ENCODE results near the gene THUMPD3.
A peak's percentile ranks its signal among the peaks of the same experiment; 100 is the strongest.

Gene THUMPD3

DNA sequence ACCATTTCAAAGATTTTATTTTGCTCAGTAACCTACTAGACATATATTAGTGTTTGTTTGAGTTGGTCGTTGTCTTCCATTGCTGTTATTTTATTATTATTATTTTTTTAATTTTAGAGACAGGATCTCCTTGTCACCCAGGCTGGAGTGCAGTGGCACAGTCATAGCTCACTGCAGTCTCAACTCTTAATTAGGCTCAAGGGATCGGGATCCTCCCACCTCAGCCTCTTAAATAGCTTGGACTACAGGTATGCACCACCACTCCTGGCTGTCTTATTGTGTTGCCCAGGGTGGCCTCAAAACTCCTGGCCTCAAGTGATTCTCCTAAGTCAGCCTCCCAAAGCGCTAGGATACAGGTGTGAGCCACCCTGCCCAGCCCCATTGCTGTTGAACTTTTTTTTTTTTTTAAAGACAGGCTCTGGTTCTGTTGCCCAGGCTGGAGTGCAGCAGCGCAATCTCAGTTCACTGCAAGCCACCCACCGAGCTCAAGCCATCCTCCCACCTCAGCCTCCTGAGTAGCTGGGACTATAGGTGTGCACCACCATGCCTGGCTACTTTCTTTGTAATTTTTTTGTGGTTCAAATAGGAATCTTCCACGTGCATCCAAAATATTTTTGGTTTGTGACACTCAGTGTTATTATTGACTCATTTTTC is 52.8 kb downstream of the THUMPD3 start:
- no peak for DNase-seq (ENCODE audit: low spot score)

- no peak for DNase-seq (ENCODE audit: low spot score)
Measured at GRCh38 chr3:9416139-9416780, 53.4 kb downstream of the THUMPD3 start.

GRCh38 chr3:9420850-9421549 is 58.1 kb downstream of the THUMPD3 start:
- DNase-seq (ENCODE audit: low spot score), result no peak

GRCh38 chr3:9422712-9423424 is 60.0 kb downstream of the THUMPD3 start:
- peak; percentile 83 for DNase-seq (ENCODE audit: low spot score)

GRCh38 chr3:9428411-9428810 is 65.6 kb downstream of the THUMPD3 start:
- no peak for DNase-seq (ENCODE audit: low spot score)

- DNase-seq (ENCODE audit: low spot score), result no peak
Measured at GRCh38 chr3:9430733-9431132, 67.9 kb downstream of the THUMPD3 start.

GRCh38 chr3:9433627-9434521 is 71.0 kb downstream of the THUMPD3 start:
- no peak for DNase-seq (ENCODE audit: low spot score)

GRCh38 chr3:9435316-9435715 is 72.5 kb downstream of the THUMPD3 start:
- DNase-seq (ENCODE audit: low spot score), result no peak
